ENCODE results near the gene PLCB1. TPM values are rescaled to one million over a fixed set of nuclear protein-coding genes. Genes with fewer than 3 reads are reported as not detected.

The PLCB1 gene
- total and polyA plus RNA-seq, 2 experiments from 2014 or later = 14.9 to 20.7 TPM

GRCh38 chr20:8326899-8327298 is 194.8 kb downstream of the PLCB1 start:
- Histone ChIP-seq H3K27ac (ENCODE audit: low read depth) (no peak overlapping the region), H4K20me1 (replicated peaks; ENCODE audit: insufficient read depth) (no peaks in the 10 kb centered on the region; the same call in 1 of the 2 replicates), H3K4me1 (ENCODE audit: insufficient read depth) (no peaks in the 10 kb centered on the region; the same call in 1 of the 2 replicates), H3K79me2 (replicated peaks; ENCODE audit: insufficient read depth) (no peaks in the 10 kb centered on the region), H3K4me2 (no peak overlapping the region), H3K27me3 (ENCODE audit: insufficient read depth) (no peaks in the 10 kb centered on the region), H3F3A (replicated peaks; ENCODE audit: low read depth) (no peaks in the 10 kb centered on the region), H3K9me2 (ENCODE audit: insufficient read depth) (no peaks in the 10 kb centered on the region), H3K4me3 (no peak overlapping the region), H2AFZ (no peak overlapping the region), H3K36me3 (ENCODE audit: insufficient read depth) (no peaks in the 10 kb centered on the region)
- Mint-ChIP-seq H3K27ac (no peak overlapping the region), H3K9me3 (no peaks in the 10 kb centered on the region), H3K4me3 (no peak overlapping the region), H3K27me3 (ENCODE audit: insufficient read depth, low read depth, poor library complexity) (no peaks in the 10 kb centered on the region), H3K36me3 (ENCODE audit: low read depth) (no peaks in the 10 kb centered on the region), H3K4me1 (peaks cover 10% of the 10 kb centered on the region; the same call in 2 of the 3 replicates)
- no peak for DNase-seq (ENCODE audit: low spot score)
- TF ChIP-seq POLR2AphosphoS5 (IDR thresholded peaks at IDR 0.05; ENCODE audit: low read depth) (no peak), ZNF114 (CRISPR knock-in tag; IDR thresholded peaks at IDR 0.05) (no peak), STAT1 (IDR thresholded peaks at IDR 0.05; ENCODE audit: unreplicated experiment) (no peak), ZNF331 (CRISPR knock-in tag; IDR thresholded peaks at IDR 0.05; ENCODE audit: low read depth) (no peak), NANOG (IDR thresholded peaks at IDR 0.05; ENCODE audit: borderline replicate concordance) (no peak)
- ATAC-seq = no peak

- Histone ChIP-seq H3K4me1 (ENCODE audit: insufficient read depth) (no peaks in the 10 kb centered on the region; the same call in 1 of the 2 replicates), H3K4me3 (no peak overlapping the region), H3K9me2 (ENCODE audit: insufficient read depth) (no peaks in the 10 kb centered on the region), H3K27ac (ENCODE audit: low read depth) (no peak overlapping the region), H3F3A (replicated peaks; ENCODE audit: low read depth) (no peaks in the 10 kb centered on the region), H4K20me1 (replicated peaks; ENCODE audit: insufficient read depth) (no peaks in the 10 kb centered on the region; the same call in 1 of the 2 replicates), H3K79me2 (replicated peaks; ENCODE audit: insufficient read depth) (no peaks in the 10 kb centered on the region), H2AFZ (no peak overlapping the region), H3K27me3 (ENCODE audit: insufficient read depth) (no peaks in the 10 kb centered on the region), H3K36me3 (ENCODE audit: insufficient read depth) (no peaks in the 10 kb centered on the region), H3K4me2 (no peak overlapping the region)
- H3K27me3 Mint-ChIP-seq (ENCODE audit: insufficient read depth, low read depth, poor library complexity) = no peaks in the 10 kb centered on the region
- H3K4me3 Mint-ChIP-seq = no peak overlapping the region
- no peaks in the 10 kb centered on the region for H3K36me3 Mint-ChIP-seq (ENCODE audit: low read depth)
- no peaks in the 10 kb centered on the region for H3K9me3 Mint-ChIP-seq
- no peak overlapping the region for H3K27ac Mint-ChIP-seq
- no peak for DNase-seq (ENCODE audit: low spot score)
- H3K4me1 Mint-ChIP-seq = peaks cover 10% of the 10 kb centered on the region; the same call in 2 of the 3 replicates
- TF ChIP-seq STAT1 (IDR thresholded peaks at IDR 0.05; ENCODE audit: unreplicated experiment) (no peak), NANOG (IDR thresholded peaks at IDR 0.05; ENCODE audit: borderline replicate concordance) (no peak), ETS1 (IDR thresholded peaks at IDR 0.05) (no peak), CREB1 (CRISPR knock-in tag; IDR thresholded peaks at IDR 0.05; ENCODE audit: low read depth) (no peak), EZH2 (IDR thresholded peaks at IDR 0.05; ENCODE audit: low read depth, unreplicated experiment) (no peak), CTCF (conservative IDR thresholded peaks at IDR 0.05; ENCODE audit: low read depth in 2 of 2) (no peak), EZH2phosphoT487 (IDR thresholded peaks at IDR 0.05; ENCODE audit: unreplicated experiment) (no peak), ZNF331 (CRISPR knock-in tag; IDR thresholded peaks at IDR 0.05; ENCODE audit: low read depth) (no peak)
- no peak for ATAC-seq
Measured at GRCh38 chr20:8328189-8328588, 196.1 kb downstream of the PLCB1 start.
